GM21786 (cell line): Measurements from ENCODE around the gene FRS2.

ENCODE experiments used
- ATAC-seq: cut with Tn5 transposase; IDR thresholded peaks from one replicate; pipeline ENCODE4 v1.9.1; 2021; ENCODE audit not compliant: unreplicated experiment

The FRS2 gene

GRCh38 chr12:69459477-69459876 lies 10.7 kb upstream of the FRS2 start:
- no peak for ATAC-seq

DNA sequence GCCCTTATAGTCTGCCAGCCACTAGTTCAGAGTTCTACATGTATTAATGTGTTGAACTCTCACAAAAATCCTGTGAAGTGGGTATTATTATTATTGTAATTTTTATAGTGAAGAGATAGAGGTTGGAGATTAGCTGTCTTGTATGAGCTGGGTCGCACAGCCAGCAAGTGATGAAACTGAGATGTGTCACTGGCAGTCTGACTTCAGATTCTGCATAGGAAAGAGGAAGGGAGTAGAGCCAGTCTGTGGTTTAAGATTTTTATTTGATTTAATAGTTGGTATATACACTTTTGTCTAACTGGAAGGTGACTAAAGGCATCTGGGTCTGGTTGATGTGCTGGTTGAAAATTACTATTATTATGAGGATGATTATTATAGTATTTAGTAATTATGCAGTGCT lies 5.8 kb upstream of the FRS2 start:
- no peak for ATAC-seq

- ATAC-seq = no peak
Observed at GRCh38 chr12:69466867-69467266, 3.3 kb upstream of the FRS2 start.

GRCh38 chr12:69467366-69467765 lies 2.8 kb upstream of the FRS2 start:
- ATAC-seq = no peak

DNA sequence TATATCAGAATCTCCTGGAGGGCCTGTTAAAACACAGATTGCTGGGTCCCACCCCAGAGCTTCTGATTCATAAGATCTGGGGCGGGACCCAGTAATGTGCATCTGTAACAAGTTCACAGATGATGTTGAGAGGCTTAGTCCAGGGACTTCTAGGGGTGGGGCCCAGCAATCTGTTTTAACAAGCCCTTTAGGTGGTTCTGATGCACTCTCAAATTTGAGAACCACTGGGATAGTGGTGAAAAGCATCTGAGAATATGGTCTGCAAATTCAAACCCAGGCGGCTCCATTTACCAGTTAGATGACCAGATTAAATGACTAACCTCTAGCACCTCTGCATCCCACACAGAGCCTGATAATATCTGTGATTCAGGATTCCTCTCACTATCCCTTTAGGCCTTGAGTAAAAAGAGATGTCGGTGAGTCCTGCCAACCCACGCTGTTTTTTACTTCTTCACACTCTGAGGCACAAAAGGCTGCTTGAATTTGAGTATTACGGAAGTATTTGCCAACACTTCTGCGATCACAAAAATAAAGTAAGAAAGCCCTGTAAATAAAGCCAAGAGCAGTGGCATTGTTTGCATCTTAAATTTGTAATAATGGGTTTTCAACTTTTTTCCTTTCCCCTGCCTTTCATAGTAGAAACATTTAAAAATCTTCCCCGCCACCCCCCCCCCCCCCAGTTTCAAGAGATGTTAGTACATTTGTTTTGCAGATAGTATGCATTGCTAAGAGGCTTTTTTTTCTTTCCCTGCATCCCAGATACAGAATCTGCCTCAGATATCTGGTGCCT lies 1.8 kb upstream of the FRS2 start:
- ATAC-seq = no peak

DNA sequence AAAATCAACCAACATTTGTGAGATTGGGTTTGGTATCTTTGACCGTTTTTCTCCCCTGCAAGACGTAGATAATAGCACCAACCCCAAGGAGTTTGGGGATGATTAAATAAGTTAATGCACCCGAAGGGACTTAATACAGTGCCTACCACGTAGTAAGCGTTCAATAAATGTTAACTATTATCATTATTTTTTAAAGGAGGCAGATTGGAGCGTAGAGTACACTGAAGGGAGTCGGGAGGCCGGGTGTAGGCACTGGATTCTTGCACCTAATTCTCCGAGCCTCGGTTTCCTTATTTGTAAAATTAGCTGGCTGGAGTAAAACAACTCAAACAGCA lies 367 bp upstream of the FRS2 start:
- no peak for ATAC-seq

GRCh38 chr12:69471076-69471430 lies 865 bp downstream of the FRS2 start:
- ATAC-seq = no peak

GRCh38 chr12:69471667-69472385 lies 1.6 kb downstream of the FRS2 start:
- no peak for ATAC-seq

DNA sequence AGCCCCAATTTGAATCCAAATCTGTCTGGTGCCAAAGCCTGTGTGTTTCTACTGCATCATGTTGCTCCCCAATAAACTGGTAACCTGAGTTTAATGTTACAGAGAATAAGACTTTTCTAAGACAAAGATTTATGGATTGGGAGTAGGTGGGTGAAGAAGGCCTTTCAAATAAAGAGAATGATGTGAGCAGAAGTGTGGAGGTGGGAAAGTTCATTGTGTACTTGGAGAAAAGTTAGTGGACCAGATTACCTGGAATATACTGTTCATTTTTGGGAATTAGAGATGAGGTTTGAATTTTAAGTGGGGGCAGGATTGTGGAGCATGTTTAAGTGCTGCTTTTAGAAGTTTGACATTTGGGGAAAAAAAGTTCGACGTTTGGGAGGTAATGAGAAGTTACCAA lies 3.1 kb downstream of the FRS2 start:
- no peak for ATAC-seq

GRCh38 chr12:69474456-69474855 lies 4.3 kb downstream of the FRS2 start:
- no peak for ATAC-seq

DNA sequence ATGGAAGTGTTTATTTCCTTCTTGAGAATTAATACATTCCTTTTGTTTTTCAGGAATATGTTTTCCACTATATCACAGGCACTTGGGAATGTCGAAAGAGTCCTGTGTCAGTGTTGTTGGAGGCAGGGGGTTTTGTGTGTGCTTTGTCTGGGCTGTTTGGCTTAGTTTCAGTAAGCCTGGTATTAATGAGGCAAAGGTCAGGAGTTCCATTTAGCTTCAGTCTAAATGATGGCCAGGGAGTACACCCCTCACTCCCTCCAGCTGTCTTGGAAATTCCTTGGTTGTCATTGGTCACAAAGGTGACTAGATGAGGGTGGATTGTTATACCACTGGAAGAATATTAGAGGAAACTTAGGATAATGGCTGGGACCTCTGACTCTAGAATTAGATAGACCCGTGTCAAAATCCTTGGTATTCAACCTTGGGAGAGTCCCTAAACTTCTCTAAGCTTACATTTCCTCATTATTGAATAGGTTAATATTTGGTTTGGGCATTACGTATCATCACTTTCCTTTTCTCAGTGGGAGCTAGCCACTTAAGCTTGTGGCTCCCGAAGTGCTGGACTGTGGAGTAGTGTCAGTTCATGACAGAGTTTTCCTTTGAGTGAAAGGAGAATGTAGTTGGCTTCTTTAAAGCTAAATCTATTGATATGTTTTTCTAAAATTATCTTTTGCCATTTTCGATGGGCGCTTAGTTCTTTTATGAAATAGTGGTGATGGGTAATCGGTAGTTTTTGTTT lies 5.2 kb downstream of the FRS2 start:
- no peak for ATAC-seq

GRCh38 chr12:69476276-69477017 lies 6.3 kb downstream of the FRS2 start:
- ATAC-seq = no peak

DNA sequence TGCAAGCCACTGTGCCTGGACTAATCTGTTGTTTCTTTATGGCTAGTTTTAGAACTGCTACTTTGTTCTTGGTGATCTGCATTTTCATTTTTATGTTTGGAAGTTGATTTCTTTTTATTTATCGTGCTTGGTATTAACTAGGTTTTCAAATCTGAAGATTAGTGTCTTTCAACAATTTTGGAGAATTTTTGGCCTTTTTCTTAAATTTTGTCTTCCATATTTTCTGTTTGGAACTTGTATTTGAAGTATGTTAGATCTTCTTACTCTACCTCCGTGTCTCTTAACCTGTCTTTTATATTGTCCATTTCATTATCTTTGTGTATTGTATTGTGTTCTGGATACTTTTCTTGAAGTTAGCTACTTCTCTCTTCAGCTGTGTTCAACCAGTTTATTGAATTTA lies 9.5 kb downstream of the FRS2 start:
- no peak for ATAC-seq

DNA sequence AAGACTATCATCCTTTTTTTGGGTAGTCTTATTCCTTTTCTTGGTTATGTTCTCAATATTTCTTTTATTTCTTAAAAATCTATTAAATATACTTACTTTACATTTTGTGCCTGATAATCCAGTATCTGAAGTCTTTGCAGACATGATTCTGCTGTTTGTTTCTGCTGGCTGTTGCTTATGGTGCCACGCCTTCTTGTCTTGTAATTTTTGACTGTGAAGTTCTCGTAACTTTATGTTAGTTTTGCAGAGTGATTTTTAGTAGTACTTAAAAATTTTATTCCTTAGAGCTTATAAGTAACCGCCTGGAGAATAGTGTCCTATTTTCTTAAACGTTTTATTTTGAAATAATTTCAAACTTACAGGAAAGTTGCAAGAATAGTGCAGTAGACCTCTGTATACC lies 10.5 kb downstream of the FRS2 start:
- no peak for ATAC-seq

DNA sequence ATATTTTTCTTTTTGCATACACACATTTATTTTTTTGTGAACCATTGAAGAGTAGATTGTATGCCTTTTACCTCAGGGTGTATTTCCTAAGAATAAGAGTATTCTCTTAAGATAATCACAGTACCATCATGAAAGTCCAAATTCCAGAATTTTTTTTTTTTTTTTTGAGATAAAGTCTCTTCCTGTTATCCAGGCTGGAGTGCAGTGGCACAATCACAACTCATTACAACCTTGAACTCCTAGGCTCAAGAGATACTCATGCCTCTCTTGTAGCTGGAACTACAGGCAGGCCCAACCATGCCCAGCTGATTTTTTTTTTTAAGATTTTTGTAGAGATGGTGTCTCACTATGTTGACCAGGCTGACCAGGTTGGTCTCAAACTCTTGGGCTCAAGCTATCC lies 10.9 kb downstream of the FRS2 start:
- ATAC-seq = no peak

DNA sequence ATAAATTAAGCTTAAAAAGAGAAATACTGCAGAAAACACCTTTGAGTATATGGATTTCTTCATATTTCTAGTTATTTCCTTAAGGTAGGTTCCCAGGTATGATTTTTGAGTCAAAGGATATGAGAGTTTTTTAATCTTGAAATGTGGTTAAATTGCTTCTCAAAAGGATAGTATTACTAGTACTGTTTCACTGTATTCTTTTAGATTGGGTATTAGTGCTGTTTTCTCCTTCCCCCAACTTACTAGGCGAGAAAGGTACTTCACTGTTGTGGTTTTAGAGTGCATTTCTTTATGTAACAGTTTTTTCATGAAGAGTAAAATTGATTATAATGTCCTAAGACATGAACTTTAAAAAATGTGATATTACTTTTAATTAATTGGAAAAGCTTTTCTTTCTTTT lies 13.5 kb downstream of the FRS2 start:
- ATAC-seq = no peak

GRCh38 chr12:69484428-69484827 lies 14.2 kb downstream of the FRS2 start:
- no peak for ATAC-seq

GRCh38 chr12:69490920-69491643 lies 20.9 kb downstream of the FRS2 start:
- no peak for ATAC-seq

- ATAC-seq = no peak
Observed at GRCh38 chr12:69492739-69493138, 22.6 kb downstream of the FRS2 start.

DNA sequence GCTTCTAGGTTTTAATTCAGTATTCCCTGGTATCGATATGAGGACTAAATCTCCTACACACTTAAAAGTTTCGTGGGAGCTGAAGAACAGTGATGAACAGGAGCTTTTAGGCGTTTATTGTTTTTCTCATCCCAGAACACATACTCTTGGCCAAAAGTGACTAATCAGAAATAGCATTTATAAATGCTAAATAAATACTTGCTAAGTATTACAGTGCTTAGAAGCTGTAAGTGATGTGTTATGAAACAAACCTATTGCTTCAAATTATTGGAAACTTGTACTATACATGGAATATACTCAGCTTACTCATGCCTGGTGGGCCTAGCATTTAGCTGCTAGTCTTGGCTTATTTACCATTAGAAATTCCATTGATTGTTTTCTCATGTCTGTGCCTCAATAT lies 24.9 kb downstream of the FRS2 start:
- ATAC-seq = no peak
